Sigmoid colon (tissue), 7 donors: Measurements from ENCODE around the gene GCSH. TPM values are rescaled to one million over a fixed set of nuclear protein-coding genes. Genes with fewer than 3 reads are reported as not detected.

Experiments
- DNase-seq: peaks from one replicate; pipeline ENCODE4 v3.0.0-alpha.2; 2019
- H3K27ac ChIP-seq, 4 donors: fragments of 200-600 bp; sonication (generic); one replicate each; pipeline ENCODE4 v1.5.1; 2016 to 2019; ENCODE audit warnings: mild to moderate bottlenecking in 1 of 4
- H3K27me3 ChIP-seq, 3 donors: fragments of 200-600 bp; sonication (generic); one replicate each; pipeline ENCODE4 v1.5.1; 2019; ENCODE audit warnings: mild to moderate bottlenecking in 1 of 3
- H3K36me3 ChIP-seq, 4 donors: fragments of 200-600 bp; sonication (generic); one replicate each; pipeline ENCODE4 v1.5.1; 2016 to 2019
- H3K4me1 ChIP-seq, 4 donors: fragments of 200-600 bp; sonication (generic); one replicate each; pipeline ENCODE4 v1.5.1; 2017 to 2019
- H3K4me3 ChIP-seq, 4 donors: fragments of 200-600 bp; sonication (generic); one replicate each; pipeline ENCODE4 v1.5.1; 2017 to 2019; ENCODE audit warnings: mild to moderate bottlenecking in 2 of 4, moderate library complexity in 1 of 4
- H3K9me3 ChIP-seq, 4 donors: fragments of 200-600 bp in 3 of 4; sonication (generic) in 3 of 4; one replicate each; pipeline versions ENCODE4 v1.5.1 to v1.6.1; 2013 to 2019
- EP300 ChIP-seq, 4 donors: sonication (generic); formaldehyde crosslinking; IDR thresholded peaks; one replicate each; pipeline ENCODE4 v1.6.1; 2017; ENCODE audit warnings: antibody characterized with exemption in 4 of 4
- POLR2A ChIP-seq, 2 donors: fragments of 450-650 bp; IDR thresholded peaks; one replicate each; pipeline ENCODE4 v1.6.1; 2016; ENCODE audit warnings: antibody characterized with exemption in 2 of 2, mild to moderate bottlenecking in 2 of 2, moderate library complexity in 2 of 2
- POLR2AphosphoS5 ChIP-seq, 4 donors: sonication (generic); formaldehyde crosslinking; IDR thresholded peaks; one replicate each; pipeline ENCODE4 v1.6.1; 2017; ENCODE audit warnings: antibody characterized with exemption in 4 of 4
- WGBS, 2 donors: extraction: QIAGEN DNeasy Blood & Tissue Kit; methylation state at CpG; one replicate each; pipeline ENCODE4 v1.1.7; 2013; 5-methylcytosine and 5-hydroxymethylcytosine counted together
- intact Hi-C: fragments of 100-400 bp; cut with DNase I; formaldehyde crosslinking; loops from one replicate; pipeline ENCODE4 v1.15.1; 2023
- polyA plus RNA-seq, 3 donors: library from polyadenylated mRNA; stranded (reverse); fragments of 200-250 nt; gene quantifications; one replicate each; pipeline ENCODE4 v1.2.3, GENCODE V29; 2013
- total RNA-seq, 4 donors: library from RNA; depleted of rRNA; stranded (reverse); fragments of >200 nt; gene quantifications; one replicate each; pipeline ENCODE4 v1.1.0, GENCODE V29; 2016
- TF ChIP-seq, protein P1 (sequence below), 4 experiments: fragments of 450-650 bp in 3 of 4; fragments of 200-600 bp in 1 of 4; IDR thresholded peaks; one replicate each; pipeline ENCODE4 v1.5.1; 2016 to 2019; ENCODE audit warnings: antibody characterized with exemption in 4 of 4, mild to moderate bottlenecking in 3 of 4, moderate library complexity in 2 of 4
- donor health status: healthy with polysubstance abuse.
- donor health status: Bipolar disorder and iron deficiency.
- donor health status: healthy.

Gene GCSH
- total and polyA plus RNA-seq, 7 donors: 16.8 to 27.8 (median 19.0) TPM

DNA sequence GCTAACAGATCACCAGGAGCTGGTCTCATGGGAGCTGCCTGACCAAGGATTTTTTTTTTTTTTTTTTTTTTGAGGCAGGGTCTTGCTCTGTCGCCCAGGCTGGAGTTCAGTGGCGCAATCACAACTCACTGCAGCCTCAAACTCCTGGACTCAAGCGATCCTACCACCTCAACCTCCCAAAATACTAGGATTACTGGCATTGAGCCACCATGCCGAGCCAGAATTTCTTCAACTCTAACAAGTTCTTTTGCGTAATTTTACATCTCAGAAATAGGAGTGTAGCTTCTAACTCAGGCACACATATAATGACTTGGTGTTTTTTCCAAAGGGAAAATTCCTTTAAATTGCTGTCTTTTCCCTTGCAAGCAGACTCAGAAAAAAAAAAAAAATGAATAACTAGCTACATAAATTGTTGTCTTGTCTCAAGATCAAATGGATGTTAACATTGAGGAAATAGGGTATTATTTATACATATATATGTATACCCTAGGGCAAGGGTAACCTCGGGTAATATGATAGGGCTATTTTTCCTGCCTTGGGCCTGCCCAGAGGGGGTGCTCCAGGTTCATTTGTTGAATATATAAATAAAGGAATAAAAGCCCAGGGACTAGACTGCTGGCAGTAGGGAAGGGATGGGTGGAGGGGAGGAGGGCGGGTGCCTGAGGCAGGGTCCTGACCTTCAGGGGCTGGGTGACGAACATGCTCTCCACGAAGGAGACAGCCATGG is 42.8 kb upstream of the GCSH start:
- intact Hi-C loops: no loop called here
- no peaks in the 10 kb centered on the region for H3K27me3 ChIP-seq
- H3K27ac ChIP-seq: no peak overlapping the region
- peaks cover 0 to 10% (median 4%) of the 10 kb centered on the region in 4 donors for H3K4me1 ChIP-seq
- 85 to 88% methylated on average over 9 of the region's 9 CpGs for WGBS, 2 donors
- no peak for DNase-seq
- H3K4me3 ChIP-seq: no peak overlapping the region
- no peaks in the 10 kb centered on the region for H3K9me3 ChIP-seq
- TF ChIP-seq POLR2AphosphoS5 (IDR thresholded peaks at IDR 0.05): no peak
- no peak for TF ChIP-seq EP300 (IDR thresholded peaks at IDR 0.05)
- TF ChIP-seq, protein P1, sequence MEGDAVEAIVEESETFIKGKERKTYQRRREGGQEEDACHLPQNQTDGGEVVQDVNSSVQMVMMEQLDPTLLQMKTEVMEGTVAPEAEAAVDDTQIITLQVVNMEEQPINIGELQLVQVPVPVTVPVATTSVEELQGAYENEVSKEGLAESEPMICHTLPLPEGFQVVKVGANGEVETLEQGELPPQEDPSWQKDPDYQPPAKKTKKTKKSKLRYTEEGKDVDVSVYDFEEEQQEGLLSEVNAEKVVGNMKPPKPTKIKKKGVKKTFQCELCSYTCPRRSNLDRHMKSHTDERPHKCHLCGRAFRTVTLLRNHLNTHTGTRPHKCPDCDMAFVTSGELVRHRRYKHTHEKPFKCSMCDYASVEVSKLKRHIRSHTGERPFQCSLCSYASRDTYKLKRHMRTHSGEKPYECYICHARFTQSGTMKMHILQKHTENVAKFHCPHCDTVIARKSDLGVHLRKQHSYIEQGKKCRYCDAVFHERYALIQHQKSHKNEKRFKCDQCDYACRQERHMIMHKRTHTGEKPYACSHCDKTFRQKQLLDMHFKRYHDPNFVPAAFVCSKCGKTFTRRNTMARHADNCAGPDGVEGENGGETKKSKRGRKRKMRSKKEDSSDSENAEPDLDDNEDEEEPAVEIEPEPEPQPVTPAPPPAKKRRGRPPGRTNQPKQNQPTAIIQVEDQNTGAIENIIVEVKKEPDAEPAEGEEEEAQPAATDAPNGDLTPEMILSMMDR (IDR thresholded peaks at IDR 0.05): no peak
- no peak for TF ChIP-seq POLR2A (IDR thresholded peaks at IDR 0.05)
- no peaks in the 10 kb centered on the region for H3K36me3 ChIP-seq

GRCh38 chr16:81137754-81138153 is 41.6 kb upstream of the GCSH start:
- Histone ChIP-seq H3K4me1 (peaks cover 0 to 10% (median 4%) of the 10 kb centered on the region in 4 donors), H3K4me3 (no peak overlapping the region), H3K27me3 (no peaks in the 10 kb centered on the region), H3K9me3 (no peaks in the 10 kb centered on the region), H3K27ac (no peak overlapping the region), H3K36me3 (no peaks in the 10 kb centered on the region)
- 81% methylated on average over 9 of the region's 9 CpGs for WGBS, 2 donors
- TF ChIP-seq EP300 (IDR thresholded peaks at IDR 0.05) (no peak), POLR2A (IDR thresholded peaks at IDR 0.05) (no peak), POLR2AphosphoS5 (IDR thresholded peaks at IDR 0.05) (no peak)
- TF ChIP-seq, protein P1 (IDR thresholded peaks at IDR 0.05): no peak
- DNase-seq: no peak
- intact Hi-C loops: no loop called here

DNA sequence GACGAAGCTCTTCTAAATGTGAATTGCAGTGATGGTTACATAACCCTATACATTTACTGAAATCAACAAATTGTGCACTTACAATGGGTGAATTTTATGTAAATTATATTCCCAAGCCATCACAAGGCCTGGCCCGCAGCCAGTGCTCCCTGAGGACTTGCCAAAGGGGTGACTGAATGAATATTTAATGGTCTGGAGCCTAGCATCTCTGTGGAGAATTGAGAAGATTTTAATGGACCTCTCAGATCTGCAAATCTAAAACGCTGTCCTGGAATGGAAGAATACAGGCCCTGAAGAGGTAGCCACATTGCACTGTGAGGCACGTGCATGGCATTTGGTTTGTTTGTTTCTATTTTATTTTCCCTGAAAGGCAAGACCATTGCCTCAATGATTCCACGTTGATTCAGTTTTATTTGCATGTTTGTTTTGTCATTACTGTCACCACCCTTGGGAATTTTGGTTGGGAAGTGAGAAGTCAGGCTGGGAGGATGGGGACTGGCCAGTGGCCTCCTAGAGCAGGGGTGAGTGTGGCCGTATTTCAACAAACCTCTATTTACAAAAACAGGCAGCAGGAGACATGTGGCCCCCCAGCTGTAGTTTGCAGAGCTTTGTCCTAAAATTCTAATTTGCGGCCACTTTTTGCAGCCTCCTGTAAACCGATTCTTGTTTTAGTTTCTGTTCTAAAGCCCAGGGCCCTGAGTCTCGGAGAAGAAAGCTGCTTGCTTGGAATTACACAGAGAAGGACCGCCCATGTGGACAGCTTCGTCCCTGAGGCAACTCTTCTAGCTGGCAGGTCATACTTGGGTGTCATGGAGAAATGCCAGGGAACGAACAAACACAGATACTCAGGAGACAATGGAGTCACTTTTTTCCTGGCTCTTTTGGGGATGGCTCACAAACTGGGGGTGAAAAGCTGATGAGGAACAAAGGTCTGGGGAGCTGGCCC is 40.5 kb upstream of the GCSH start:
- Histone ChIP-seq H3K4me1 (peaks cover 0 to 10% (median 4%) of the 10 kb centered on the region in 4 donors), H3K27me3 (no peaks in the 10 kb centered on the region), H3K9me3 (no peaks in the 10 kb centered on the region), H3K36me3 (no peaks in the 10 kb centered on the region), H3K27ac (no peak overlapping the region), H3K4me3 (no peak overlapping the region)
- no peak for DNase-seq
- WGBS, 2 donors: 69 to 71% methylated on average over 12 of the region's 12 CpGs
- TF ChIP-seq POLR2A (IDR thresholded peaks at IDR 0.05) (no peak), EP300 (IDR thresholded peaks at IDR 0.05) (no peak), POLR2AphosphoS5 (IDR thresholded peaks at IDR 0.05) (no peak)
- TF ChIP-seq, protein P1 (IDR thresholded peaks at IDR 0.05): no peak
- intact Hi-C loops: no loop called here

DNA sequence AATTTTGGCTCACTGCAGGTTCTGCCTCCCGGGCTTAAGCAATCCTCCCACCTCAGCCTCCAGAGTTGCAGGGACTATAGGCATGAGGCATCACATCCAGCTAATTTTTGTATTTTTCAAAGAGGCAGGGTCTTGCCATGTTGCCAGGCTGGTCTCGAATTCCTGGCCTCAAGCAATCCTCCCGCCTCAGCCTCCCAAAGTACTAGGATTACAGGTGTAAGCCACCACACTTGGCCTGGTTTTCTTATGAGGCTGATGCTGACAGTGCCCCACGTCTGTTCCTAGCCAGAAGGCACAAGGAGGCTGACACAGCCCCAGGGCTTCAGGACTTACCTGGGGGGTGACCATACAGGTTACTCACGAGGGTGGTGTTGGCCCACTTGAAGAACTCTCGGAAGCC is 33.9 kb upstream of the GCSH start:
- 84 to 88% methylated on average over 6 of the region's 6 CpGs for WGBS, 2 donors
- Histone ChIP-seq H3K4me3 (no peak overlapping the region), H3K9me3 (no peaks in the 10 kb centered on the region), H3K27ac (no peak overlapping the region), H3K27me3 (no peaks in the 10 kb centered on the region), H3K4me1 (no peaks in the 10 kb centered on the region), H3K36me3 (no peaks in the 10 kb centered on the region)
- intact Hi-C loops: no loop called here
- no peak for DNase-seq
- no peak for TF ChIP-seq POLR2A (IDR thresholded peaks at IDR 0.05)
- no peak for TF ChIP-seq EP300 (IDR thresholded peaks at IDR 0.05)
- TF ChIP-seq POLR2AphosphoS5 (IDR thresholded peaks at IDR 0.05): no peak
- TF ChIP-seq, protein P1 (IDR thresholded peaks at IDR 0.05): no peak
